WTC11 (cell line): ENCODE results near the gene SLC12A9. TPM values are rescaled to one million over a fixed set of nuclear protein-coding genes. Genes with fewer than 3 reads are reported as not detected.
"Not testable (repeated sequence)": the region's sequence is repeated elsewhere in the genome, so short reads cannot be mapped to it uniquely, and the experiment has no call there.

Experiments used
- ATAC-seq: fragments of 200-7000 bp; cut with Tn5 transposase; 2 replicates; pipeline ENCODE4 v1.10.0; 2021; ENCODE audit warnings: mild to moderate bottlenecking, moderate library complexity
- CTCF ChIA-PET: fragments of 300-600 bp; sonication (Branson Sonifier 250); formaldehyde crosslinking; loops from one replicate; lab custom pipeline; 2021; ENCODE audit warnings: antibody characterized with exemption; lab: Charles Lee
- POLR2A ChIA-PET: fragments of 350-600 bp; sonication (Branson Sonifier 250); formaldehyde crosslinking; loops from one replicate; lab custom pipeline; 2021; ENCODE audit warnings: antibody characterized with exemption; lab: Charles Lee
- DNase-seq: peaks from one replicate; pipeline ENCODE4 v3.0.0; 2021; ENCODE audit warnings: low spot score
- H3K27ac Mint-ChIP-seq: 2 replicates; pipeline ENCODE4 v1.8.0; 2021; ENCODE audit warnings: mixed read lengths
- H3K27me3 Mint-ChIP-seq: 2 replicates; pipeline ENCODE4 v1.8.0; 2021; ENCODE audit warnings: low read depth, mild to moderate bottlenecking, moderate library complexity, mixed read lengths
- H3K36me3 Mint-ChIP-seq: 2 replicates; pipeline ENCODE4 v1.8.0; 2021; ENCODE audit warnings: mixed read lengths
- H3K4me1 Mint-ChIP-seq: 2 replicates; pipeline ENCODE4 v1.8.0; 2022; ENCODE audit warnings: mixed read lengths
- H3K4me3 Mint-ChIP-seq: 2 replicates; pipeline ENCODE4 v1.8.0; 2021; ENCODE audit warnings: mild to moderate bottlenecking, moderate library complexity, mixed read lengths
- H3K9me3 Mint-ChIP-seq: 2 replicates; pipeline ENCODE4 v1.8.0; 2021; ENCODE audit warnings: mixed read lengths
- CDX4 ChIP-seq: fragments of 250-450 bp; sonication (Bioruptor Pico); IDR thresholded peaks from 2 replicates; pipeline ENCODE4 v1.9.0; 2021; ENCODE audit warnings: moderate library complexity, mild to moderate bottlenecking, inconsistent platforms, borderline replicate concordance
- ERG ChIP-seq: fragments of 250-450 bp; sonication (Bioruptor Pico); IDR thresholded peaks from 2 replicates; pipeline ENCODE4 v1.8.0; 2021; ENCODE audit warnings: mild to moderate bottlenecking
- MYBL2 ChIP-seq: sonication (generic); formaldehyde crosslinking; IDR thresholded peaks from 2 replicates; pipeline ENCODE4 v1.8.1; 2023; ENCODE audit warnings: mild to moderate bottlenecking, moderate library complexity, missing genetic modification reagents
- TEAD1 ChIP-seq: sonication (generic); formaldehyde crosslinking; IDR thresholded peaks from 2 replicates; pipeline ENCODE4 v1.8.0; 2022; ENCODE audit warnings: mild to moderate bottlenecking, missing genetic modification reagents
- ZNF121 ChIP-seq: sonication (generic); formaldehyde crosslinking; IDR thresholded peaks from 2 replicates; pipeline ENCODE4 v1.8.0; 2023; ENCODE audit warnings: missing genetic modification reagents
- ZNF416 ChIP-seq: fragments of 250-450 bp; sonication (Bioruptor Pico); IDR thresholded peaks from 2 replicates; pipeline ENCODE4 v1.9.0; 2021; ENCODE audit warnings: mild to moderate bottlenecking, inconsistent platforms
- total RNA-seq: library from RNA; stranded (reverse); gene quantifications from 3 replicates; pipeline ENCODE4 v1.2.3, GENCODE V29; 2021
- TF ChIP-seq, protein P1 (sequence below): sonication (generic); formaldehyde crosslinking; IDR thresholded peaks from 2 replicates; pipeline ENCODE4 v1.8.0; 2023; ENCODE audit warnings: missing genetic modification reagents
- TF ChIP-seq, protein P2 (sequence below): sonication (generic); formaldehyde crosslinking; IDR thresholded peaks from 2 replicates; pipeline ENCODE4 v1.8.1; 2022; ENCODE audit warnings: mild to moderate bottlenecking, moderate library complexity, missing genetic modification reagents
- TF ChIP-seq, protein P3 (sequence below): sonication (generic); formaldehyde crosslinking; IDR thresholded peaks from 2 replicates; pipeline ENCODE4 v1.8.0; 2022; ENCODE audit warnings: mild to moderate bottlenecking, missing genetic modification reagents
- TF ChIP-seq, protein P4 (sequence below): sonication (generic); formaldehyde crosslinking; IDR thresholded peaks from 2 replicates; pipeline ENCODE4 v1.8.0; 2023; ENCODE audit warnings: mild to moderate bottlenecking, missing genetic modification reagents

SLC12A9 gene
- total RNA-seq, 1 experiment from 2014 or later: 39.3 TPM

DNA sequence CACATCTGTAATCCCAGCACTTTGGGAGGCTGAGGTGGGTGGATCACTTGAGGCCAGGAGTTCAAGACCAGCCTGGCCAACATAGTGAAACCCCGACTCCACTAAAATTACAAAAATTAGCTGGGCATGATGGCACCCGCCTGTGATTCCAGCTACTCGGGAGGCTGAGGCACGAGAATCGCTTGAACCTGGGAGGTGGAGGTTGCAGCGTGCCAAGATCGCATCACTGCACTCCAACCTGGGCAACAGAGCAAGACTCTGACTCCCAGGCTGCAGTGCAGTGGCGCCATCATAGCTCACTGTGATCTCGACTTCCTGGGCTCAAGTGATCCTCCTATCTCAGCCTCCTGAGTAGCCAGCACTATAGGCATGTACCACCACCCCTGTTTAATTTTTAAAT, 2.4 kb downstream of the SLC12A9 start:
- POLR2A ChIA-PET: interaction anchor here (1.5 kb wide), 1 partner anchor 27 kb away, joined by 3 read pairs; no protein-coding TSS in a partner anchor
- not testable (repeated sequence) for H3K9me3 Mint-ChIP-seq, ATAC-seq, H3K4me3 Mint-ChIP-seq, H3K27ac Mint-ChIP-seq, DNase-seq, H3K27me3 Mint-ChIP-seq, H3K36me3 Mint-ChIP-seq, H3K4me1 Mint-ChIP-seq
- CTCF ChIA-PET: interaction anchor here (0.7 to 5.6 kb wide), 3 partner anchors 53 to 150 kb away, joined by 3 to 131 read pairs (median 53); partner anchors contain the start of gene POP7
- 0 out of 2 replicates have a peak, but pooled peaks have one; percentile 24 for TF ChIP-seq ZNF121

DNA sequence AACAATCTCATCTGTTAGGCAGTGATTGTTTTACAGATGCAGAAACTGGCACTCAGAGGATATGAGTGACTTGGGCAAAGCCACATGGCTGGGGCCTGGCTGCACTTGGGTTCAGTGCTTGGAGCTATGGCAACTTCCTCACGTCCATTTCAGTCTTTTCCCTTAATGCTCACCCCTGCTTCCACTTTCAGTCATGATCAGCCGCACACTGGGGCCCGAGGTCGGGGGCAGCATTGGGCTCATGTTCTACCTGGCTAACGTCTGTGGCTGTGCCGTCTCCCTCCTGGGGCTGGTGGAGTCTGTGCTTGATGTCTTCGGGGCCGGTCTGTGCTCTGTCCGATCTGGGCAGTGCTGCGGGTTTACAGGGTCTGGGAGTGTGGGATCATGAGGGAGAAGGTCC, 3.0 kb downstream of the SLC12A9 start:
- Mint-ChIP-seq H3K27ac (peak overlapping the region; percentile 57), H3K4me1 (0 out of 2 replicates have a peak, but pooled peaks cover 7% of the 10 kb centered on the region), H3K9me3 (no peaks in the 10 kb centered on the region), H3K4me3 (no peak overlapping the region), H3K36me3 (peaks cover 10% of the 10 kb centered on the region; the same call in 1 of the 2 replicates), H3K27me3 (no peaks in the 10 kb centered on the region)
- ATAC-seq (no peak), DNase-seq (no peak)
- ChIA-PET POLR2A (no interaction called here), CTCF (no interaction called here)
- TF ChIP-seq TEAD1 (CRISPR knock-in tag): no peak

GRCh38 chr7:100856871-100857282, 4.4 kb downstream of the SLC12A9 start:
- no peak overlapping the region for H3K4me3 Mint-ChIP-seq
- H3K27me3 Mint-ChIP-seq: no peaks in the 10 kb centered on the region
- TF ChIP-seq MYBL2 (CRISPR knock-in tag) (no peak), ZNF416 (CRISPR knock-in tag) (no peak), ERG (CRISPR knock-in tag) (no peak), CDX4 (CRISPR knock-in tag) (no peak)
- TF ChIP-seq, protein P1, sequence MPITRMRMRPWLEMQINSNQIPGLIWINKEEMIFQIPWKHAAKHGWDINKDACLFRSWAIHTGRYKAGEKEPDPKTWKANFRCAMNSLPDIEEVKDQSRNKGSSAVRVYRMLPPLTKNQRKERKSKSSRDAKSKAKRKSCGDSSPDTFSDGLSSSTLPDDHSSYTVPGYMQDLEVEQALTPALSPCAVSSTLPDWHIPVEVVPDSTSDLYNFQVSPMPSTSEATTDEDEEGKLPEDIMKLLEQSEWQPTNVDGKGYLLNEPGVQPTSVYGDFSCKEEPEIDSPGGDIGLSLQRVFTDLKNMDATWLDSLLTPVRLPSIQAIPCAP (CRISPR knock-in tag): no peak
- TF ChIP-seq, protein P2, sequence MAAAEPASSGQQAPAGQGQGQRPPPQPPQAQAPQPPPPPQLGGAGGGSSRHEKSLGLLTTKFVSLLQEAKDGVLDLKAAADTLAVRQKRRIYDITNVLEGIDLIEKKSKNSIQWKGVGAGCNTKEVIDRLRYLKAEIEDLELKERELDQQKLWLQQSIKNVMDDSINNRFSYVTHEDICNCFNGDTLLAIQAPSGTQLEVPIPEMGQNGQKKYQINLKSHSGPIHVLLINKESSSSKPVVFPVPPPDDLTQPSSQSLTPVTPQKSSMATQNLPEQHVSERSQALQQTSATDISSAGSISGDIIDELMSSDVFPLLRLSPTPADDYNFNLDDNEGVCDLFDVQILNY (CRISPR knock-in tag): no peak
- TF ChIP-seq, protein P3, sequence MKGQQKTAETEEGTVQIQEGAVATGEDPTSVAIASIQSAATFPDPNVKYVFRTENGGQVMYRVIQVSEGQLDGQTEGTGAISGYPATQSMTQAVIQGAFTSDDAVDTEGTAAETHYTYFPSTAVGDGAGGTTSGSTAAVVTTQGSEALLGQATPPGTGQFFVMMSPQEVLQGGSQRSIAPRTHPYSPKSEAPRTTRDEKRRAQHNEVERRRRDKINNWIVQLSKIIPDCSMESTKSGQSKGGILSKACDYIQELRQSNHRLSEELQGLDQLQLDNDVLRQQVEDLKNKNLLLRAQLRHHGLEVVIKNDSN: no peak
- ChIA-PET POLR2A (no interaction called here), CTCF (no interaction called here)
- 0 out of 2 replicates have a peak, but pooled peaks cover 6% of the 10 kb centered on the region for H3K4me1 Mint-ChIP-seq
- H3K27ac Mint-ChIP-seq: peak overlapping the region; percentile 32; the same call in 1 of the 2 replicates
- ATAC-seq (no peak), DNase-seq (no peak)
- no peaks in the 10 kb centered on the region for H3K9me3 Mint-ChIP-seq
- peaks cover 15% of the 10 kb centered on the region; the same call in 1 of the 2 replicates for H3K36me3 Mint-ChIP-seq

DNA sequence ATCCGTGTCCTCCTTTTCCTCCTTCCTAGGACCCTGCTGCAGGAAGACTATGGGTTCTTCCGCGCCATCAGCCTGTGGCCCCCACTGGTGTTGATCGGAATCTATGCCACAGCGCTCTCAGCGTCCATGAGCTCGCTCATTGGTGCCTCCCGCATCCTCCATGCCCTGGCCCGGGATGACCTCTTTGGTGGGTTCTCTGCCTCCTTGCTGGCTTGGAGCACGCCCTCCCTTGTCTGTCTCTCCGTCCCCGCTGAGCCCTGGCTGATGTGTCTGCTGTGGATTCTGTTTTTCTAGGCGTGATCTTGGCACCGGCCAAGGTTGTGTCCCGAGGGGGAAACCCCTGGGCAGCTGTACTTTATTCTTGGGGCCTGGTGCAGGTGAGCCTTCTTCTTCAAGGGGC, 7.3 kb downstream of the SLC12A9 start:
- DNase-seq (no peak), ATAC-seq (no peak)
- ChIA-PET CTCF (no interaction called here), POLR2A (no interaction called here)
- H3K4me3 Mint-ChIP-seq: no peak overlapping the region
- H3K27ac Mint-ChIP-seq: peak overlapping the region; percentile 73; the same call in 1 of the 2 replicates
- H3K36me3 Mint-ChIP-seq: peaks cover 22% of the 10 kb centered on the region; the same call in 1 of the 2 replicates
- no peaks in the 10 kb centered on the region for H3K9me3 Mint-ChIP-seq
- no peaks in the 10 kb centered on the region for H3K27me3 Mint-ChIP-seq
- H3K4me1 Mint-ChIP-seq: no peaks in the 10 kb centered on the region
- TF ChIP-seq, protein P4, sequence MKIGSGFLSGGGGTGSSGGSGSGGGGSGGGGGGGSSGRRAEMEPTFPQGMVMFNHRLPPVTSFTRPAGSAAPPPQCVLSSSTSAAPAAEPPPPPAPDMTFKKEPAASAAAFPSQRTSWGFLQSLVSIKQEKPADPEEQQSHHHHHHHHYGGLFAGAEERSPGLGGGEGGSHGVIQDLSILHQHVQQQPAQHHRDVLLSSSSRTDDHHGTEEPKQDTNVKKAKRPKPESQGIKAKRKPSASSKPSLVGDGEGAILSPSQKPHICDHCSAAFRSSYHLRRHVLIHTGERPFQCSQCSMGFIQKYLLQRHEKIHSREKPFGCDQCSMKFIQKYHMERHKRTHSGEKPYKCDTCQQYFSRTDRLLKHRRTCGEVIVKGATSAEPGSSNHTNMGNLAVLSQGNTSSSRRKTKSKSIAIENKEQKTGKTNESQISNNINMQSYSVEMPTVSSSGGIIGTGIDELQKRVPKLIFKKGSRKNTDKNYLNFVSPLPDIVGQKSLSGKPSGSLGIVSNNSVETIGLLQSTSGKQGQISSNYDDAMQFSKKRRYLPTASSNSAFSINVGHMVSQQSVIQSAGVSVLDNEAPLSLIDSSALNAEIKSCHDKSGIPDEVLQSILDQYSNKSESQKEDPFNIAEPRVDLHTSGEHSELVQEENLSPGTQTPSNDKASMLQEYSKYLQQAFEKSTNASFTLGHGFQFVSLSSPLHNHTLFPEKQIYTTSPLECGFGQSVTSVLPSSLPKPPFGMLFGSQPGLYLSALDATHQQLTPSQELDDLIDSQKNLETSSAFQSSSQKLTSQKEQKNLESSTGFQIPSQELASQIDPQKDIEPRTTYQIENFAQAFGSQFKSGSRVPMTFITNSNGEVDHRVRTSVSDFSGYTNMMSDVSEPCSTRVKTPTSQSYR (CRISPR knock-in tag): no peak
- TF ChIP-seq, all 79 proteins: peak for 0
